Erythroblast (primary cell): ENCODE results near the gene LYPD4.
"Not testable (repeated sequence)": the region's sequence is repeated elsewhere in the genome, so short reads cannot be mapped to it uniquely, and the experiment has no call there.

ENCODE experiments used
- GATA1 ChIP-seq: IDR thresholded peaks from 2 replicates; pipeline ENCODE4 v1.6.1; 2011; ENCODE audit warnings: low read depth, mild to moderate bottlenecking, control low read depth, low read length, moderate library complexity
- POLR2A ChIP-seq: IDR thresholded peaks from 2 replicates; pipeline ENCODE4 v1.6.1; 2011; ENCODE audit warnings: mild to moderate bottlenecking, low read length

- TF ChIP-seq POLR2A, GATA1: not testable (repeated sequence)
These were observed 55.4 kb downstream of the LYPD4 start for GRCh38 chr19:41789053-41789452.
